Neuronal stem cell (in vitro differentiated cells): ENCODE measurements around the gene GPR108.

ENCODE experiments used
- DNase-seq: peaks from one replicate; pipeline ENCODE4 v3.0.0-alpha.2; 2013; ENCODE audit warnings: low spot score
- H2AFZ ChIP-seq: one replicate; pipeline ENCODE4 v1.6.1; 2013; ENCODE audit warnings: mild to moderate bottlenecking, low read length, inconsistent platforms
- H2AK5ac ChIP-seq: 2 replicates; pipeline ENCODE4 v1.6.1; 2013; ENCODE audit warnings: low read depth, mild to moderate bottlenecking, inconsistent platforms, low read length, moderate library complexity, mixed read lengths
- H2BK120ac ChIP-seq: 2 replicates; pipeline ENCODE4 v1.6.1; 2013; ENCODE audit warnings: low read depth, mild to moderate bottlenecking, inconsistent platforms, low read length, moderate library complexity, mixed read lengths
- H2BK12ac ChIP-seq: one replicate; pipeline ENCODE4 v1.6.1; 2013; ENCODE audit warnings: low read length, inconsistent platforms
- H2BK15ac ChIP-seq: 2 replicates; pipeline ENCODE4 v1.6.1; 2013; ENCODE audit warnings: mild to moderate bottlenecking, low read length, inconsistent platforms, mixed read lengths
- H2BK5ac ChIP-seq: one replicate; pipeline ENCODE4 v1.6.1; 2013; ENCODE audit warnings: inconsistent platforms, mild to moderate bottlenecking, low read length, moderate library complexity
- H3K14ac ChIP-seq: one replicate; pipeline ENCODE4 v1.6.1; 2013; ENCODE audit warnings: low read length, inconsistent platforms
- H3K18ac ChIP-seq: 2 replicates; pipeline ENCODE4 v1.6.1; 2013; ENCODE audit warnings: low read length, inconsistent platforms
- H3K23ac ChIP-seq: 2 replicates; pipeline ENCODE4 v1.6.1; 2013; ENCODE audit warnings: low read depth, mild to moderate bottlenecking, mixed read lengths, low read length, inconsistent platforms; ENCODE audit not compliant: poor library complexity
- H3K27ac ChIP-seq: replicated peaks from 3 replicates; pipeline ENCODE4 v1.5.1; 2013; ENCODE audit warnings: low read length, inconsistent platforms
- H3K27me3 ChIP-seq, 3 experiments: 2 replicates each; pipeline ENCODE4 v1.6.1; 2013; ENCODE audit warnings: low read length in 3 of 3, mild to moderate bottlenecking in 2 of 3, inconsistent platforms in 1 of 3, low read depth in 1 of 3, mixed read lengths in 1 of 3, moderate library complexity in 1 of 3; ENCODE audit not compliant: control insufficient read depth in 3 of 3, insufficient read depth in 3 of 3
- H3K36me3 ChIP-seq, 2 donors: replicated peaks in 1 of 2; 2 replicates each; pipeline ENCODE4 v1.6.1; 2013; ENCODE audit warnings: low read length in 2 of 2; ENCODE audit not compliant: control insufficient read depth in 2 of 2, insufficient read depth in 2 of 2
- H3K4ac ChIP-seq: 2 replicates; pipeline ENCODE4 v1.6.1; 2013; ENCODE audit warnings: inconsistent platforms, mild to moderate bottlenecking, low read length, moderate library complexity
- H3K4me1 ChIP-seq, 2 donors: 1 replicate in 1 of 2; 2 replicates in 1 of 2; pipeline ENCODE4 v1.6.1; 2013; ENCODE audit warnings: low read length in 2 of 2, low read depth in 1 of 2; ENCODE audit not compliant: control insufficient read depth in 2 of 2, insufficient read depth in 1 of 2
- H3K4me2 ChIP-seq: one replicate; pipeline ENCODE4 v1.6.1; 2013; ENCODE audit warnings: mild to moderate bottlenecking, low read length, inconsistent platforms; ENCODE audit not compliant: insufficient read depth, poor library complexity, severe bottlenecking
- H3K4me3 ChIP-seq, 2 donors: 2 replicates each; pipeline ENCODE4 v1.5.1; 2013; ENCODE audit warnings: low read length in 2 of 2, mild to moderate bottlenecking in 2 of 2, inconsistent platforms in 1 of 2, moderate library complexity in 1 of 2
- H3K79me1 ChIP-seq: one replicate; pipeline ENCODE4 v1.6.1; 2013; ENCODE audit warnings: low read depth, mild to moderate bottlenecking, inconsistent platforms, low read length, moderate library complexity
- H3K9ac ChIP-seq: one replicate; pipeline ENCODE4 v1.6.1; 2013; ENCODE audit warnings: mild to moderate bottlenecking, low read depth, low read length, inconsistent platforms; ENCODE audit not compliant: poor library complexity
- H3K9me3 ChIP-seq, 2 donors: replicated peaks in 1 of 2; 2 replicates each; pipeline versions ENCODE3 to v1.6.1; 2013; ENCODE audit warnings: low read length in 2 of 2, mild to moderate bottlenecking in 2 of 2, inconsistent platforms in 1 of 2, low read depth in 1 of 2, mixed read lengths in 1 of 2, moderate library complexity in 1 of 2; ENCODE audit not compliant: control insufficient read depth in 2 of 2, insufficient read depth in 1 of 2
- H4K8ac ChIP-seq: one replicate; pipeline ENCODE4 v1.6.1; 2013; ENCODE audit warnings: low read depth, mild to moderate bottlenecking, inconsistent platforms, low read length, moderate library complexity
- H4K91ac ChIP-seq: one replicate; pipeline ENCODE4 v1.6.1; 2013; ENCODE audit warnings: low read length, low read depth, mild to moderate bottlenecking, inconsistent platforms; ENCODE audit not compliant: poor library complexity
- WGBS, 2 donors: extraction: QIAGEN DNeasy Blood & Tissue Kit; methylation state at CpG; one replicate each; pipeline ENCODE4 v1.1.7; 2013; ENCODE audit warnings: missing lambda C conversion rate in 2 of 2, mixed read lengths in 1 of 2; ENCODE audit not compliant: insufficient read length in 2 of 2, insufficient replicate concordance in 1 of 2; ENCODE audit errors: extremely low coverage in 2 of 2; 5-methylcytosine and 5-hydroxymethylcytosine counted together

GPR108 gene

GRCh38 chr19:6733338-6734095 is 3.9 kb downstream of the GPR108 start:
- no peak overlapping the region for H4K91ac ChIP-seq
- H3K9ac ChIP-seq = no peak overlapping the region
- H3K79me1 ChIP-seq = peaks cover 6% of the 10 kb centered on the region
- H2BK5ac ChIP-seq = peak overlapping the region; percentile 39
- WGBS, 2 donors = no CpG with 5 or more reads among the region's 29 CpGs
- no peak for DNase-seq
- no peaks in the 10 kb centered on the region for H3K27me3 ChIP-seq
- no peak overlapping the region for H3K4ac ChIP-seq
- no peaks in the 10 kb centered on the region for H3K9me3 ChIP-seq
- H2AFZ ChIP-seq = no peak overlapping the region
- no peak overlapping the region for H3K4me3 ChIP-seq
- peaks cover 0 to 11% of the 10 kb centered on the region in 2 donors for H3K36me3 ChIP-seq
- no peak overlapping the region for H2BK12ac ChIP-seq
- H2AK5ac ChIP-seq = no peak overlapping the region
- no peak overlapping the region for H2BK120ac ChIP-seq
- H4K8ac ChIP-seq = no peak overlapping the region
- H3K18ac ChIP-seq = no peak overlapping the region
- peak overlapping the region; percentile 20 for H3K23ac ChIP-seq
- H3K27ac ChIP-seq = no peak overlapping the region
- peaks cover 7 to 11% of the 10 kb centered on the region in 2 donors for H3K4me1 ChIP-seq
- H3K4me2 ChIP-seq = no peak overlapping the region
- H3K14ac ChIP-seq = no peak overlapping the region
- H2BK15ac ChIP-seq = no peak overlapping the region

GRCh38 chr19:6732803-6733337 is 4.5 kb downstream of the GPR108 start:
- Histone ChIP-seq H3K4me1 (peaks cover 3 to 6% of the 10 kb centered on the region in 2 donors), H2AFZ (no peak overlapping the region), H3K4ac (no peak overlapping the region), H3K27ac (no peak overlapping the region), H2BK15ac (no peak overlapping the region), H2BK12ac (no peak overlapping the region), H3K4me2 (no peak overlapping the region), H2BK5ac (peak overlapping the region; percentile 39), H3K36me3 (peaks cover 0 to 11% of the 10 kb centered on the region in 2 donors), H3K9ac (no peak overlapping the region), H3K9me3 (no peaks in the 10 kb centered on the region), H3K18ac (no peak overlapping the region), H4K91ac (no peak overlapping the region), H3K27me3 (no peaks in the 10 kb centered on the region), H2AK5ac (no peak overlapping the region), H3K79me1 (peaks cover 6% of the 10 kb centered on the region), H3K14ac (no peak overlapping the region), H2BK120ac (no peak overlapping the region), H3K4me3 (no peak overlapping the region), H3K23ac (no peak overlapping the region), H4K8ac (no peak overlapping the region)
- no CpG with 5 or more reads among the region's 21 CpGs for WGBS, 2 donors
- no peak for DNase-seq

GRCh38 chr19:6731822-6732221 is 5.6 kb downstream of the GPR108 start:
- Histone ChIP-seq H3K9me3 (peaks cover 0 to 4% of the 10 kb centered on the region in 2 donors), H2BK12ac (no peak overlapping the region), H2AK5ac (no peak overlapping the region), H4K91ac (no peak overlapping the region), H3K9ac (peak overlapping the region; percentile 60), H3K36me3 (peaks cover 0 to 11% of the 10 kb centered on the region in 2 donors), H3K4ac (no peak overlapping the region), H2AFZ (no peak overlapping the region), H3K27ac (no peak overlapping the region), H2BK120ac (no peak overlapping the region), H3K27me3 (no peaks in the 10 kb centered on the region), H3K79me1 (peaks cover 8% of the 10 kb centered on the region), H3K23ac (peak overlapping the region; percentile 6), H3K4me3 (no peak overlapping the region), H3K14ac (no peak overlapping the region), H2BK15ac (no peak overlapping the region), H4K8ac (peak overlapping the region; percentile 82), H3K4me1 (peaks cover 3 to 6% of the 10 kb centered on the region in 2 donors), H2BK5ac (peak overlapping the region; percentile 39), H3K18ac (no peak overlapping the region), H3K4me2 (no peak overlapping the region)
- no peak for DNase-seq
- no CpG with 5 or more reads among the region's 22 CpGs for WGBS, 2 donors

- Histone ChIP-seq H3K23ac (peak overlapping the region; percentile 80), H2BK120ac (no peak overlapping the region), H2AFZ (no peak overlapping the region), H3K4me2 (no peak overlapping the region), H3K4me3 (no peak overlapping the region), H2BK12ac (peak overlapping the region; percentile 30), H3K9ac (no peak overlapping the region), H3K4ac (no peak overlapping the region), H3K79me1 (peaks cover 8% of the 10 kb centered on the region), H3K18ac (peak overlapping the region; percentile 59), H3K4me1 (peaks cover 3% of the 10 kb centered on the region in 2 donors), H2BK15ac (peak overlapping the region; percentile 58), H3K36me3 (peaks cover 0 to 11% of the 10 kb centered on the region in 2 donors), H2AK5ac (peak overlapping the region; percentile 63), H3K27ac (no peak overlapping the region), H3K14ac (no peak overlapping the region), H3K27me3 (no peaks in the 10 kb centered on the region), H4K91ac (no peak overlapping the region), H3K9me3 (peaks cover 0 to 4% of the 10 kb centered on the region in 2 donors), H4K8ac (peak overlapping the region; percentile 43), H2BK5ac (no peak overlapping the region)
- DNase-seq = no peak
- no CpG with 5 or more reads among the region's 30 CpGs for WGBS, 2 donors
Measured at GRCh38 chr19:6730941-6731670, 6.3 kb downstream of the GPR108 start.
